ENCODE measurements around the gene TMEM132A.
"Not testable (repeated sequence)": the region's sequence is repeated elsewhere in the genome, so short reads cannot be mapped to it uniquely, and the experiment has no call there.

The TMEM132A gene

DNA sequence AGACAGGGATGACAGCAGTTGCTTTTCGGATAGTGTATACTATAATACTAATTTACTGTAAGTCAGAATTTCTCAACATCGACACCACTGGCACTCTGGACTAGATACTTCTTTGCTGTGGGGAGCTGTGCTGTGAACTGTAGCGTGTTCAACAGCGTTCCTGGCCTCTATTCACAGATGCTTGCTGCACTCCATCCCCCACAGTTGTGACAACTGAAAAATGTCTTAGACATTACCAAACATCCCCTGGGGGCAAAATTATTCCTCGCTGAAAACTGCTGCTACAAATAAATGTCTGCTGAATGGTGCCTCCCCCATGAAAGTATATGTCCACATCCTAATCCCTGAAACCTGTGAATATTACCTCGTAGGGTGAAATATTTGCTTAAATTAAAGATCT is 35.2 kb downstream of the TMEM132A start:
- no peak for TF ChIP-seq ZNF274 (IDR thresholded peaks at IDR 0.05; ENCODE audit: low read depth, low read length)
- no peak overlapping the region for H3K4me3 ChIP-seq (ENCODE audit: low read length)

DNA sequence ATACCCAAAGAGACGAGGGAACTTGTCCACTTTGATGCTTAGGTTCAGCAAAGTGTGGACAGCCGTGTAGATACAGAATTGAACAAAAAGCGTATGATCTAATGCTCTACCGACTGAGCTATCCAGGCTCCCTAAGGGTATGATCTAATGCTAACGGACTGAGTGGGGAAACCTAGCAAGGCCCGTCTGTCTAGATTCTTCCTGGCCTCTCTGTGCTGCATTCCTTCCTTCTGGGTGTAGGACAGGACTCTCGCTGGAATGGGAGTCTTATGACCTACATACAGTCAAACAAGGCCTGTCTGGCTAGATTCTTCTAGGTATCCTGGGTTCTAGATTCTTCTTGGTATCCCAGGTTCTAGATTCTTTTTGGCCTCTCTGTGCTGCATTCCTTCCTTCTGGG is 36.1 kb downstream of the TMEM132A start:
- H3K4me3 ChIP-seq (ENCODE audit: low read length): no peak overlapping the region
- TF ChIP-seq ZNF274 (IDR thresholded peaks at IDR 0.05; ENCODE audit: low read depth, low read length): no peak

DNA sequence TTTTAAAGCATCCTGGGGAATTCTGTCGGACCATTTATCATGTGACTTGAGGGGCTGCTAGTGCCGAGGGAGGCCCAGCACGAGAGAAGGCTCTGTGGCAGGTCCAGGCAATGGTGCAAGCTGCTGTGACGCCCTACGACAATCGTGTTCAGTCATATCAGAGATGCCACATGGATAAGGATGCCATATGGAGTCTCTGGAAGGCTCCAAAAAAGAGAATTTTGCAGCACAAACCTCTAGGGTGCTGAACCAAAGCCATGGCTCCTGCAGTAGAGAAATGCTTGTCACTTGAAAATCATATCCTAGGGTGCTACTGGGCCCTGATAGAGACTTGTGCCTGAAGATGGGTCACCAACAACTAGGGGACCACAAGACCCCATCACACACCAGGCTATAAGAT is 40.5 kb downstream of the TMEM132A start:
- H3K4me3 ChIP-seq (ENCODE audit: low read length): no peak overlapping the region
- TF ChIP-seq ZNF274 (IDR thresholded peaks at IDR 0.05; ENCODE audit: low read depth, low read length): no peak

DNA sequence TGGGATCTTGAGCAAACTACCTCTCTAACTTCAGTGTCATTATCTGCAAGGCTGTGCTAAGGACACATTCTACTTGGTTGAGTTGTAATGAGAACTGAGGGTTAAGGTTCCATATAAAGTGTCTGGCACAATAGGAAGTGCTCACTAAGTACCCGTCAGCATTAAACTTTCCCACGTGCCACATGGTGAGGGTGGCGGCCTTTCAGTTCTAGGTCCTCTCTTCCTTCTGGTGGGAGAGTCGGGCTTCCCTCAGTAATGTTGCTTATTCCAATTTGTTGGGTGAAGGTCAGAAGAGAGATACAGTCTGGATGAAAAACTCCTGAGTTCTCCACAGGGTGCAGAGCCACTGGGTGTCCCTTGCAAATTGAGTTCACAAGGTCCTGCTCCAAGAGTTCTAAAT is 42.6 kb downstream of the TMEM132A start:
- TF ChIP-seq ZNF274 (IDR thresholded peaks at IDR 0.05; ENCODE audit: low read depth, low read length): no peak
- H3K4me3 ChIP-seq (ENCODE audit: low read length): no peak overlapping the region

- TF ChIP-seq ZNF274 (IDR thresholded peaks at IDR 0.05; ENCODE audit: low read depth, low read length): no peak
- no peak overlapping the region for H3K4me3 ChIP-seq (ENCODE audit: low read length)
Observed at GRCh38 chr11:60968223-60968622, 44.0 kb downstream of the TMEM132A start.

DNA sequence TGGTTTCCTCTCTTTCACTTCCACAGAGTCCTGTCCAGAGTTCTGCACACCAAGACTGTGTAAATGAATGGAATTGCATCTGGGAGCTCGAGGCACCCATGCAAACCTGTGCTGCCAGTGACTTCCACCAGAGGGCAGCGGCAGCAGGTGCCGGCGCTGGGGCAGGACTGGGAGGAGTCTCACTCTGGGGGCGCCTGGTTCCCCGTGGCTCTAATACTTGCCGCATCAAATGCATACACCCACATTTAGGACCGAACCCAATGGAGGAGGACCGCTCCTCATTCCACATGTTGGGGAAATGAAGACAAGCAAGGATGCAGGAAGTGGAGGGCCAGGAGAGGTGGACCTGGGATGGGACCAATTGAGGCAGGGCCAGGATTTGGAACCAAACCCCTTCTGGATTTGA is 46.1 kb downstream of the TMEM132A start:
- no peak for TF ChIP-seq ZNF274 (IDR thresholded peaks at IDR 0.05; ENCODE audit: low read depth, low read length)

DNA sequence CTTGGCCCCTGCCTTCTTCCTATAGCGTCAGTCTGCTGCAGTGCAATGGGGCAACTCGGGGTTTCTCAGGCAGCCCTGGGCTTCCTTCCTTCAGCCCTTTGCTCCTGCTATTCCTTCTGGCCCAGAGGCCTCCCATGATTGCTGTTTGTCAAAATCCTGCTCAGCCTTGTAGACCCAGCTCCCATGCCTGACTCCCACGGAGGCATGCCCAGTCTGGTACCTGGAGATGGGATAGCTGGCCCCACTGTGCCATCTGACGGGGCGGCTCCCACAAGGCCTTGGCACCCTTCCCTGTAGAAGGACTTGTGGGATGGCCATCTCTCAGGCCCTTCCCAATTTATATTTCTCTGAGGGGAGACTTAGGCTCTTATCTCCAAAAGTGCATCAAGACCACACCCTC is 46.6 kb downstream of the TMEM132A start:
- TF ChIP-seq ZNF274 (IDR thresholded peaks at IDR 0.05; ENCODE audit: low read depth, low read length): no peak
- no peak overlapping the region for H3K4me3 ChIP-seq (ENCODE audit: low read length)

More for the DNA sequence above, 46.1 kb downstream of the TMEM132A start:
- H3K4me3 ChIP-seq (ENCODE audit: low read length): no peak overlapping the region

- TF ChIP-seq ZNF274 (IDR thresholded peaks at IDR 0.05; ENCODE audit: low read depth, low read length): no peak
- no peak within 1 kb of the TSS for H3K4me3 ChIP-seq (ENCODE audit: low read length)
Observed at GRCh38 chr11:60971520-60971919, 47.3 kb downstream of the TMEM132A start, which contains the start of gene CD6. Gene CD6, plus strand, starts transcription at chr11:60971680. Its CDS starts 186 bp downstream, at chr11:60971866.

- no peak for TF ChIP-seq ZNF274 (IDR thresholded peaks at IDR 0.05; ENCODE audit: low read depth, low read length)
- no peak overlapping the region for H3K4me3 ChIP-seq (ENCODE audit: low read length)
Observed at GRCh38 chr11:60972182-60973030, 48.1 kb downstream of the TMEM132A start.

DNA sequence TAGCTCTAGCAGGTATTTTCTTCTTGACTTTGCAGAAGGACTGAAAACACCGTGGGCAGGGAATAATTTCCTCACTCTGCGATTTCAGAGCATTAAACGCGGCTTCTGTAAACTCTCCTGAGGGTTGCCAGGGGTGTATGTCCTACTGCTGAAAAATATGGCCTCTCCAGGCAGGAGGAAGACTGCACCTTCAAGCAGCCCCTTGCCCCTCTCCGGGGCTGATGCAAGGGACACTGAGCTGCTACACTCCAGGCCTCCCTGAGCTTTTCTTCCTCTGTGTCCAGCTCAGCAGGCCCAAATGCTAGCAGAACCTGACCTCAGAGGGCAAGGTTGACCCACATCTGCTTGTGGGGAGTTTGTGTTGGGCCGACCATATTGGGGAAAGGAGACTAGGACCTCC is 49.4 kb downstream of the TMEM132A start:
- H3K4me3 ChIP-seq (ENCODE audit: low read length): no peak overlapping the region
- TF ChIP-seq ZNF274 (IDR thresholded peaks at IDR 0.05; ENCODE audit: low read depth, low read length): no peak

DNA sequence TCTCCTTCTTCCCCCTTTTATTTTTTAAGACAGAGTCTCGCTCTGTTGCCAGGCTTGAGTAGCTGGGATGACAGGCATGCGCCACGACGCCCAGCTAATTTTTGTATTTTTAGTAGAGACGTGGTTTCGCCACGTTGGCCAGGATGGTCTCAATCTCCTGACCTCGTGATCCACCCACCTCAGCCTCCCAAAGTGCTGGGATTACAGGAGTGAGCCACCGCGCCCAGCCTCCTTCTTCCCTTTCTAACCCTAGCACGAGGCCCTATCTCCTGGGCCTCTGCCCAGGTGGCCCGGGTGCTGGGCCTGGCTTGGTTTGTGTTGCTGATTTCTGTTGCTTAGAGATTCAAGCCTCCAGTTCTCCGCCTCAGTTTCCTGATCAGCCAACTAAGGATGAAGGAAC is 50.1 kb downstream of the TMEM132A start:
- H3K4me3 ChIP-seq (ENCODE audit: low read length): not testable (repeated sequence)

DNA sequence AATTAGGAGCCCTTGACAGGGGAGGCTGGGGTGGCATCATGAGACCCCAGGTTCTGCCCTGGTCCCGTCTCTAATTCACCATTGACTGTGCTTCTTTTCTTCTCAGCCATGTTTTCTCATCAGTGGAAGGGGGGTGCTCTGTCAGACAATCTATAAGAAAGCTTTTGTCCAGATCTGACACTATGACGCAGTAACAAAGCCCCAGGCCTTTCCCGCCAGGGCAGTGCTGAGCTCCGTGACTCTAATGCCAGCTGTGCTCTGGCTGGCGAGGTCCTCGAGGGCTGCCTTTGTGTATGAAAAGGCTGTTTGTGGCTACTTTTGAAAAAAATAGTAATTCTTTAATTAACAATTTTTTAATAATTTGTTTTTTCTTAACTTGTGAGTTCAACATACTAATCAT is 50.5 kb downstream of the TMEM132A start:
- H3K4me3 ChIP-seq (ENCODE audit: low read length): no peak overlapping the region
- no peak for TF ChIP-seq ZNF274 (IDR thresholded peaks at IDR 0.05; ENCODE audit: low read depth, low read length)

GRCh38 chr11:60977224-60977623 is 53.0 kb downstream of the TMEM132A start:
- no peak for TF ChIP-seq ZNF274 (IDR thresholded peaks at IDR 0.05; ENCODE audit: low read depth, low read length)

GRCh38 chr11:60977836-60978235 is 53.6 kb downstream of the TMEM132A start:
- no peak for TF ChIP-seq ZNF274 (IDR thresholded peaks at IDR 0.05; ENCODE audit: low read depth, low read length)
- H3K4me3 ChIP-seq (ENCODE audit: low read length): no peak overlapping the region

More at GRCh38 chr11:60977224-60977623, 53.0 kb downstream of the TMEM132A start:
- H3K4me3 ChIP-seq (ENCODE audit: low read length): no peak overlapping the region

DNA sequence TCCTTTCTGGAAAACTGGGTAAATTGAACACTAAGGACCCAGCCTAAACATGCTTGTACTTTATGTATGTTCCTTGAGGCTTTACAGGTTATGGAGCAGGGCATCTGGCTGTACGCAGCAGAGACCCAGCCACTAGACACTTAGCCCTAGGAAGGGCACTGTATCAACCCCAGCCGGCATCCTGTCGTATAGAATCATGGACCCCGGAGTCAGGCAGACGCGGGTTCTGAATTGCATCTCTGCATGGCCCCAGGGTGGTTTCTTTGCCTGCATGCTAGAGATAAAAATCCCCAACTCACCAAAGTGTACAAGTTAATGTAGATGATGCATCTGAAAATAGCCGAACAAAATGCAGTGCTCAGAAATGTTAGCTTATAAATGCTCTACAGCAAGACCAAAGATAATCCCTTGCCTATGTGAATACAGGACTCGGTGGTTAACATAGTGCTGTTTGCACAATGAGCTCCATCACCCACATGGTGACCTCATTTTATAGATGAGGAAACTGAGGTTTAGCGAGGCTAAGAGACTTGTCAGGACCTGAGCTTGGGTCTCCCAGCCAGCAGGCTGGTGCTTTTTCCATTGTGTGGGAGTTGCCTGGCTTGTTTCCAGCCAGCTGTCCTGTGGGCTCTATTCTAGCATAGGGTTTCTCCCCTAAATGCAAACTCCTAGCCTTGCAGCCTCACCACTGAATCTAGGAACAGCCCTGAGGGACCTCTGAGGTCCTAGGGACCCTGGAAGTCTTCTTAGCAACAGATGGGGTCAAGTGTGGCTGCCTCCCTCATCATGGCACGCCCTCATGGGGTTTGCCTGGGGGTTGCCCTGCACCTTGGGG is 54.5 kb downstream of the TMEM132A start:
- H3K4me3 ChIP-seq (ENCODE audit: low read length): no peak overlapping the region
- no peak for TF ChIP-seq ZNF274 (IDR thresholded peaks at IDR 0.05; ENCODE audit: low read depth, low read length)

Measured in GM08714 (cell line).